ENCODE measurements around the gene CMTM8. TPM values are rescaled to one million over a fixed set of nuclear protein-coding genes. Genes with fewer than 3 reads are reported as not detected.
A peak's percentile ranks its signal among the peaks of the same experiment; 100 is the strongest.
"Not testable (repeated sequence)": the region's sequence is repeated elsewhere in the genome, so short reads cannot be mapped to it uniquely, and the experiment has no call there.

Gene CMTM8
- total RNA-seq, 1 experiment from 2014 or later: 3.3 TPM

DNA sequence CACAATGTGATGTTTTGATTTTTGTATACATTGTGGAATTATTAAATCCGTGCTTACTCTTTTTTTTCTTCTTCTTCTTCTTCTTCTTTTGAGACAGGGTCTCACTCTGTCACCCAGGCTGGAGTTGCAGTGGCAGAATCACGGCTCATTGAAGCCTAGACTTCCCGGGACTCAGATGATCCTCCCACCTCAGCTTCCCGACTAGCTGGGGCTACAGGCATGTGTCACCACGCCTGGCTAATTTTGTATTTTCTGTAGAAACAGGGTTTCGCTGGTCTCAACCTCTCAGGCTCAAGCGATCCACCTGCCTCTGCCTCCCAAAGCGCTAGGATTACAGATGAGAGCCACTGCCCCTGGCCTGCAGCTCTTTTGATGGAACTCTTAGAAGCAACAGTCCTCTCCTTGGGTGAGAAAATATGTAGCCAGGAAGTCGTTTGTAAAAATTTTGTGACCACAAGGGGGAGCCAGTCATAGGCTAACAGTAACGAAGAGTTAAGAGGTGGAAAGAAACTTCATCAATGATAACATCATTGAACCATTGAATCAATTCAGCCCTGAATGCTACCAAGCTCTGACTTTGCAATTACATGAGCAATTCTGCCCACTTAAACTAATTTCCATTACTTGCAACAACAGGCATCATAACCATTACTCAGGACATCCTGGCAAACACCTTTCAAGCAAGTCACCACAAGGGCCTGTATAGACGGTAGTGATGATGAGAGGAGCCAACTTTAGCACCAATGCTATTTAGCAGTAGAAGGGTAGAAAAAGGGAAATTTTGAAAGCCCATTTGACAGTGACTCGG, 136.5 kb downstream of the CMTM8 start:
- no peaks in the 10 kb centered on the region for H3K27me3 ChIP-seq
- DNase-seq: peak; percentile 37 to 75

GRCh38 chr3:32375596-32375930, 137.1 kb downstream of the CMTM8 start:
- H3K4me1 ChIP-seq: no peaks in the 10 kb centered on the region
- DNase-seq: no peak
- no peak overlapping the region for H3K27ac ChIP-seq
- H3K36me3 ChIP-seq: no peaks in the 10 kb centered on the region
- H3K4me3 ChIP-seq: no peak overlapping the region
- H3K9me3 ChIP-seq (replicated peaks): no peaks in the 10 kb centered on the region
- no peaks in the 10 kb centered on the region for H3K27me3 ChIP-seq

More for the DNA sequence above, 136.5 kb downstream of the CMTM8 start:
- H3K27ac ChIP-seq: no peak overlapping the region
- H3K4me3 ChIP-seq: no peak overlapping the region
- H3K4me1 ChIP-seq: no peaks in the 10 kb centered on the region
- no peaks in the 10 kb centered on the region for H3K9me3 ChIP-seq (replicated peaks)
- H3K36me3 ChIP-seq: no peaks in the 10 kb centered on the region

- Histone ChIP-seq H3K27me3 (no peaks in the 10 kb centered on the region), H3K4me3 (no peak overlapping the region), H3K36me3 (no peaks in the 10 kb centered on the region), H3K4me1 (no peaks in the 10 kb centered on the region), H3K9me3 (replicated peaks) (no peaks in the 10 kb centered on the region), H3K27ac (no peak overlapping the region)
- DNase-seq: no peak
Measured at GRCh38 chr3:32376115-32376514, 137.6 kb downstream of the CMTM8 start.

DNA sequence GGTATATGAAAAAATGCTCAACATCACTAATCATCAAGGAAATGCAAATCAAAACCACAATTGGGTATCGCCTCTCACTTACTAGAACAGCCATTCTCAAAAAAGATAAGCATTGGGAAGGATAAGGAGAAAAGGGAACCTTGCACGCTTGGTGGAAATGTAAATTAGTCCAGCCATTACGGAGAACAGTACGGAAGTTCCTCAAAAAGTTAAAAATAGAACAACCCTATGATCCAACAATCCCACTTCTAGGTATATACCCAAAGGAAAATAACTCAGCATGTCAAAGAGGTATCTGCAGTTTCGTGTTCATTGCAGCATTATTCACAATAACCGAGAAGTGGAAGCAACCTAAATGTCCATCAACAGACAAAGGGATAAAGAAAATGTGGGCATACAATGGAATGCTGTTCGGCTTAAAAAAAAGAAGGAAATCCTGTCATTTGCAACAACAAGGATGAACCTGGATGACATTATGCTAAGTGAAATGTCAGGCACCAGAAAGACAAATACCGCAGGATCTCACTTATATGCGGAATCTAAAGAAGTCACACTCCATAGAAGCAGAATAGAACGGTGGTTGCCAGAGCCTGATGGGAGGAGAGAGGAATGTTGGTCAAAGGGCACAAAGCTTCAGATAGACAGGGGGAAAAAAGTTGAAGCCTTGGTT, 141.5 kb downstream of the CMTM8 start:
- Histone ChIP-seq H3K4me3 (no peak overlapping the region), H3K27ac (no peak overlapping the region), H3K9me3 (replicated peaks) (no peaks in the 10 kb centered on the region), H3K4me1 (no peaks in the 10 kb centered on the region), H3K27me3 (no peaks in the 10 kb centered on the region), H3K36me3 (no peaks in the 10 kb centered on the region)
- no peak for DNase-seq

- Histone ChIP-seq H3K27ac (no peak overlapping the region), H3K4me1 (no peaks in the 10 kb centered on the region), H3K4me3 (no peak overlapping the region), H3K27me3 (no peaks in the 10 kb centered on the region), H3K9me3 (replicated peaks) (no peaks in the 10 kb centered on the region), H3K36me3 (no peaks in the 10 kb centered on the region)
- no peak for DNase-seq
Measured at GRCh38 chr3:32381922-32382321, 143.4 kb downstream of the CMTM8 start.

GRCh38 chr3:32383136-32383711, 144.7 kb downstream of the CMTM8 start:
- no peak for DNase-seq
- H3K36me3 ChIP-seq: no peaks in the 10 kb centered on the region

DNA sequence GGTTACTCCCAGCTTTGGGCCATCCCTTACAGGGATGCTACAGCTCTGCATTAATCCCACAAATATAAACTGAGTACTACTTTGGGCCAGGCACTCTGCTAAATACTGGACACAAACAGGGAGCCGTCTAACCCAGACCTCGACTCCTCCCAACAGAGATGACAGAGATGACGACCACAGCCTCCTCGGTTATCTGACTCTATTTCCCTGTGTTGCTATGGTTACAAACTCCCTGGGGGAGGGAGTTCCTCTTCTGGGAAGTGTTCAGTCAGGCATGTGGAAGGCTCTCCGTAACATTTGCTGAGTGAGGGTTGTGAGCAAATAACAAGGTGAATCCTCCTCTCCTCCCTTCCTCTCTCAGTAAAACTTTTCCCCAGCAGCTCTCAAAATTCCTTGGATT, 146.5 kb downstream of the CMTM8 start:
- peak; percentile 23 to 36 for DNase-seq
- Histone ChIP-seq H3K4me1 (no peaks in the 10 kb centered on the region), H3K9me3 (replicated peaks) (no peaks in the 10 kb centered on the region), H3K27ac (no peak overlapping the region), H3K36me3 (no peaks in the 10 kb centered on the region), H3K27me3 (no peaks in the 10 kb centered on the region), H3K4me3 (no peak overlapping the region)

More at GRCh38 chr3:32383136-32383711, 144.7 kb downstream of the CMTM8 start:
- Histone ChIP-seq H3K9me3 (replicated peaks) (no peaks in the 10 kb centered on the region), H3K4me1 (no peaks in the 10 kb centered on the region), H3K27ac (no peak overlapping the region), H3K4me3 (no peak overlapping the region), H3K27me3 (no peaks in the 10 kb centered on the region)

- Histone ChIP-seq H3K4me1 (no peaks in the 10 kb centered on the region), H3K27me3 (no peaks in the 10 kb centered on the region), H3K36me3 (no peaks in the 10 kb centered on the region), H3K9me3 (replicated peaks) (no peaks in the 10 kb centered on the region), H3K27ac (no peak overlapping the region), H3K4me3 (no peak overlapping the region)
- DNase-seq: no peak
Measured at GRCh38 chr3:32387512-32387911, 149.0 kb downstream of the CMTM8 start.

DNA sequence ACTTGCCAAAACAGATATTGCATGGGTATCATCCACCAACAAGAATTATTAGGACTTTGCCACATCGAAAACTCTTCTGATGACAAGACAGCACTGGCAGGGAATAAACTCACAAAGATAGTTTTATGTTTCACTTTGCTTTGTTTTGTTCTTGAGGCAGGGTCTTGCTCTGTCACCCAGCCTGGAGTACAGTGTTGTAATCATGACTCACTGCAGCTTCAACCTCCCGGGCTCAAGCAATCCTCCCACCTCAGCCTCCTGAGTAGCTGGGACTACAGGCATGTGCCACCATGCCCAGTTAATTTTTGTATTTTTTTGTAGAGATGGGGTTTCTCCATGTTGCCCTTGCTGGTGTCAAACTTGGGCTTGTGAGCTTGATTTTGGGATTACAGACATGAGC, 151.1 kb downstream of the CMTM8 start:
- not testable (repeated sequence) for H3K27ac ChIP-seq; H3K4me1 ChIP-seq; H3K9me3 ChIP-seq (replicated peaks); H3K4me3 ChIP-seq; H3K36me3 ChIP-seq; DNase-seq; H3K27me3 ChIP-seq

GRCh38 chr3:32391643-32392535, 153.4 kb downstream of the CMTM8 start, which contains the start of gene CMTM7:
CMTM7 (plus strand) TSS chr3:32391853; CDS start chr3:32391907, 54 bp downstream.
- H3K9me3 ChIP-seq (replicated peaks): no peaks in the 10 kb centered on the region
- peak within 1 kb of the TSS; percentile 84 for H3K4me3 ChIP-seq
- peak; percentile 53 to 62 for DNase-seq
- H3K36me3 ChIP-seq: no peaks in the 10 kb centered on the region
- H3K27me3 ChIP-seq: no peaks in the 10 kb centered on the region
- no peaks in the 10 kb centered on the region for H3K4me1 ChIP-seq
- peak within 1 kb of the TSS; percentile 74 for H3K27ac ChIP-seq

DNA sequence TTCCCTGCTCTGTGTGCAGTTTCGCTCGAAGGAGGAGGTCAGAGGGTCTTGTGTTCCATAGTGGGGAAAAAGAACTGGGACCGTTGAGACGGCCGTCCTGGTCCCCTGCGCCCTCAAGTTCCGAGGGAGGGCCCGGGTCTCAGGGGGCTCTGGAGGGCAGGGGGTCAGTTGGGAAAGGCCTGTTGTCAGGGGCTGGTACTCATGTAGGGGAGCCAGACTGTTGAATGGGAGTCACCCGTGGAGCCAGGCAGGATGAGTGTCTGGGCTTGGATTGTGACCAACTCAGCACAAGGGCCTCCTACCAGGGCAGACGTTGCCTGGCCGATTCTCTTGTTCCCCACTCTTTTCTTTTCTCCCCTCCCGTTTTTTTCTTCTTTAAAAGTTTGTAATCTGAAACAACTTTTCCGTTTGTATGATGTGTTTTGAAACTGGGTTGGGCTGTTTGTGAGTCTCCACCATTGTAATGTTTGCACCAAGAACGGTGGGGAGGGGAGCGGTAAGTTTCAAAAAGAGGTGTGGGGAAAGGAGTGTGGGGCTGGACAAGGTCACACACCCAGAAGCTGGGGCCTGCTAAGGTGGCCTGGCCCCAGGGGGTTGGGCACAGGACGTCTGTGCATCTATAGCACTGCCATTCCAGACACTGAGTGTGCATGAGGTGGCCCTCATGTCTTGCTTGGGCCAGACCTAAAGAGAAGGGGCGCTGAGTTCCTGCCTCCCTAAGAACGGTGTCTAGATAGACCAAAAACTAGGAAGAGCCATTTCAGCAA, 154.2 kb downstream of the CMTM8 start:
- DNase-seq: peak; percentile 16 to 35
- Histone ChIP-seq H3K36me3 (no peaks in the 10 kb centered on the region), H3K27me3 (no peaks in the 10 kb centered on the region), H3K4me1 (no peaks in the 10 kb centered on the region), H3K9me3 (replicated peaks) (no peaks in the 10 kb centered on the region), H3K27ac (peak overlapping the region; percentile 74), H3K4me3 (peak overlapping the region; percentile 84)

DNA sequence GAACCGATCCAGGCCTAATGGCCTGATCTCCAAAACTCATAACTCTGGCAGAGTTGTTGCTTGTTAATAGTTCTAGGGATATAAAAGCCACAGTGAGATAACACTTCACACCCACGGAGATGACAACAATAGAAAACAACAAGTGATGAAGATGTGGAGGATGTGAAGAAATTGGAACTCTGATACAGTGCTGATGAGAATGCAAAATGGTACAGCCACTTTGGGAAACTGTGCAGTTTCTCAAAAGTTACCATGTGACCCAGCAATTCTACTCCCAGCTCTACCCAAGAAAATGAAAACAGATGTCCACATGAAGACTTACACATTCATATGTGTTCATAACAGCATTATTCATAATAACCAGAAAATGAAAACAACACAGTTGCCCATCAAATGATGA, 157.0 kb downstream of the CMTM8 start:
- H3K4me3 ChIP-seq: no peak overlapping the region
- no peaks in the 10 kb centered on the region for H3K27me3 ChIP-seq
- no peaks in the 10 kb centered on the region for H3K4me1 ChIP-seq
- no peak overlapping the region for H3K27ac ChIP-seq
- H3K36me3 ChIP-seq: no peaks in the 10 kb centered on the region
- DNase-seq: no peak
- H3K9me3 ChIP-seq (replicated peaks): no peaks in the 10 kb centered on the region

DNA sequence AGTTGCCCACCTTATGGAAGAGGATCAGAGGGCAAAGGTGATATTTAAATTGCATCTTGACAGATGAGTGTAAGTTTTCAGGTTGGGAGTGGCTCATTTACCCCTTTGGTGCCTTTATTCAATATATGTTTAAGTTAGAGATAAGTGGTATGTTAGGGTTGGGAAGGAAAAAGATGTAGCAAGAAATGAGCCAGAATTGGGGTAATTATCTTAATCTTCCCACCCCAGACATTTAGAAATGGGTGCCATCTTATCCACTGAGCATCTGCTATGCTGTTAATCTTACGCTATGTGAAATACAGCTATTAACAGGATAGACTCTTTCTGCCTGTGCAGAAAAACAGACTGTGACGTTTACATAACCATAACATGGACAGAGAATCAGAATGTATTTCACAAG, 159.5 kb downstream of the CMTM8 start:
- Histone ChIP-seq H3K36me3 (no peaks in the 10 kb centered on the region), H3K4me1 (no peaks in the 10 kb centered on the region), H3K27ac (no peak overlapping the region), H3K27me3 (no peaks in the 10 kb centered on the region), H3K4me3 (no peak overlapping the region), H3K9me3 (replicated peaks) (no peaks in the 10 kb centered on the region)
- no peak for DNase-seq

DNA sequence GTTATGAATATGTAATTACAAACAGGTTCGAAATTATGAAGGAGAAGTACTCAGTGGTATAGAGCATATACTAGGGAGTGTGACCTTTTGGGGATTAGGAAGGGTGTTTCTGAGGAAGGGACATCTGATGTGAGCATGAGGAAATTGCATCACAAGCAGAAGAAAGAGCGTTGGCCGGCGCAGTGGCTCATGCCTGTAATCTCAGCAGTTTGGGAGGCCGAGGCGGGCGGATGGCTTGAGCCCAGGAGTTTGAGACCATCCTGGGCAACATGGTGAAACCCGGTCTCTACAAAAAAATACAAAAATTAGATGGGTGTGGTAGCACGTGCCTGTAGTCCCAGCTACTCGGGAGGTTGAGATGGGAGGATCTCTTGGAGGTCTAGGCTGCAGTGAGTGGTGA, 160.1 kb downstream of the CMTM8 start:
- Histone ChIP-seq H3K4me3 (no peak overlapping the region), H3K36me3 (no peaks in the 10 kb centered on the region), H3K27ac (no peak overlapping the region), H3K27me3 (no peaks in the 10 kb centered on the region), H3K9me3 (replicated peaks) (no peaks in the 10 kb centered on the region), H3K4me1 (no peaks in the 10 kb centered on the region; the same call in 1 of the 2 replicates)
- DNase-seq: no peak
